ENCODE results near the gene ARHGEF4. TPM values are rescaled to one million over a fixed set of nuclear protein-coding genes. Genes with fewer than 3 reads are reported as not detected.

The ARHGEF4 gene
- total RNA-seq, 2 donors from 2014 or later = 50.3 to 54.7 TPM

DNA sequence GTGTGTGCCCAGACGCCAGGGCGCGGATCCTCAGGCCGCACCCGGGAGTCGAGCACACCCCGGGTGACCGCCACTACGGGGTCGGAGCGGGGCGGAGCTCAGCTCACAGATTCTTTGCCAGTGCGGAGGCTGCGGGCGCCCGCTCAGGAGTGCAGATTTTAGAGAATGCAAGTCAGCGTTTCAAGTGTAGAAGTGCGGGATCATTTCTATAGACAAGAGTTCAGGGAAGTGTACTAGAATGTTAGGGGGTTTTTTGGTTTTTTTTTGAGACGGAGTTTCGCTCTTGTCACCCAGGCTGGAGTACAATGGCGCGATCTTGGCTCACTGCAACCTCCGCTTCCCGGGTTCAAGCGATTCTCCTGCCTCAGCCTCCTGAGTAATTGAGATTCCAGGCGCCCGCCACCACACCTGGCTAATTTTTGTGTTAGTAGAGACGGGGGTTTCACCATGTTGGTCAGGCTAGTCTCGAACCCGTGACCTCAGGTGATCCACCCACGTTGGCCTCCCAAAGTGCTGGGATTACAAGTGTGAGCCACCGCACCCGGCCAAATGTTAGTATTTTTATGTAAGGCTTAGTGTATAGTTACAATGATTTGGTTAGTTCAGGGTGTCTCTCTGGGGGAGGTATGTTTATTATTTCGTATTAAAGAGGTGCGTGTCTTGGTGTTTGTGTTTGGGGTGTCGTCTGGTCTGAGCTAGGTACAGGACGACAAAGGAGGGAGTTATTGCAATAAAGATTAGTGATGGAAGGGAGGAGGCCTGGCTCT, 257.2 kb downstream of the ARHGEF4 start:
- no peaks in the 10 kb centered on the region for H3K9me3 Mint-ChIP-seq
- peak overlapping the region; percentile 97 for H3K4me3 ChIP-seq (ENCODE audit: low read length)
- H3K27me3 ChIP-seq (ENCODE audit: control insufficient read depth, insufficient read depth, low read length, poor library complexity, severe bottlenecking) = no peaks in the 10 kb centered on the region
- TF ChIP-seq, protein P1, sequence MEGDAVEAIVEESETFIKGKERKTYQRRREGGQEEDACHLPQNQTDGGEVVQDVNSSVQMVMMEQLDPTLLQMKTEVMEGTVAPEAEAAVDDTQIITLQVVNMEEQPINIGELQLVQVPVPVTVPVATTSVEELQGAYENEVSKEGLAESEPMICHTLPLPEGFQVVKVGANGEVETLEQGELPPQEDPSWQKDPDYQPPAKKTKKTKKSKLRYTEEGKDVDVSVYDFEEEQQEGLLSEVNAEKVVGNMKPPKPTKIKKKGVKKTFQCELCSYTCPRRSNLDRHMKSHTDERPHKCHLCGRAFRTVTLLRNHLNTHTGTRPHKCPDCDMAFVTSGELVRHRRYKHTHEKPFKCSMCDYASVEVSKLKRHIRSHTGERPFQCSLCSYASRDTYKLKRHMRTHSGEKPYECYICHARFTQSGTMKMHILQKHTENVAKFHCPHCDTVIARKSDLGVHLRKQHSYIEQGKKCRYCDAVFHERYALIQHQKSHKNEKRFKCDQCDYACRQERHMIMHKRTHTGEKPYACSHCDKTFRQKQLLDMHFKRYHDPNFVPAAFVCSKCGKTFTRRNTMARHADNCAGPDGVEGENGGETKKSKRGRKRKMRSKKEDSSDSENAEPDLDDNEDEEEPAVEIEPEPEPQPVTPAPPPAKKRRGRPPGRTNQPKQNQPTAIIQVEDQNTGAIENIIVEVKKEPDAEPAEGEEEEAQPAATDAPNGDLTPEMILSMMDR (conservative IDR thresholded peaks at IDR 0.05) = no peak
- H3K4me3 Mint-ChIP-seq = peak overlapping the region; percentile 79
- H3K9ac ChIP-seq (ENCODE audit: extremely low read depth, low read length, poor library complexity, severe bottlenecking) = peak overlapping the region; percentile 97
- DNase-seq = no peak
- H3K4me1 ChIP-seq (ENCODE audit: control insufficient read depth, insufficient read depth, low read length) = no peaks in the 10 kb centered on the region
- no peaks in the 10 kb centered on the region for H3K9me3 ChIP-seq (ENCODE audit: control insufficient read depth, low read length)
- peaks cover 4% of the 10 kb centered on the region for H3K4me1 Mint-ChIP-seq
- 16 to 17% methylated on average over 24 to 37 of the region's 37 CpGs for WGBS, 2 experiments (ENCODE audit: insufficient coverage in 1 of 2, insufficient read length in 1 of 2)
- H3K36me3 ChIP-seq (ENCODE audit: control insufficient read depth, insufficient read depth, low read length) = peaks cover 26% of the 10 kb centered on the region
- peak overlapping the region; percentile 98 for H3K27ac ChIP-seq (ENCODE audit: low read depth, low read length)
- no peaks in the 10 kb centered on the region for H3K27me3 Mint-ChIP-seq (ENCODE audit: insufficient read depth)
- H3K36me3 Mint-ChIP-seq (ENCODE audit: low read depth) = peaks cover 21% of the 10 kb centered on the region
- peak overlapping the region; percentile 92 for H3K27ac Mint-ChIP-seq

DNA sequence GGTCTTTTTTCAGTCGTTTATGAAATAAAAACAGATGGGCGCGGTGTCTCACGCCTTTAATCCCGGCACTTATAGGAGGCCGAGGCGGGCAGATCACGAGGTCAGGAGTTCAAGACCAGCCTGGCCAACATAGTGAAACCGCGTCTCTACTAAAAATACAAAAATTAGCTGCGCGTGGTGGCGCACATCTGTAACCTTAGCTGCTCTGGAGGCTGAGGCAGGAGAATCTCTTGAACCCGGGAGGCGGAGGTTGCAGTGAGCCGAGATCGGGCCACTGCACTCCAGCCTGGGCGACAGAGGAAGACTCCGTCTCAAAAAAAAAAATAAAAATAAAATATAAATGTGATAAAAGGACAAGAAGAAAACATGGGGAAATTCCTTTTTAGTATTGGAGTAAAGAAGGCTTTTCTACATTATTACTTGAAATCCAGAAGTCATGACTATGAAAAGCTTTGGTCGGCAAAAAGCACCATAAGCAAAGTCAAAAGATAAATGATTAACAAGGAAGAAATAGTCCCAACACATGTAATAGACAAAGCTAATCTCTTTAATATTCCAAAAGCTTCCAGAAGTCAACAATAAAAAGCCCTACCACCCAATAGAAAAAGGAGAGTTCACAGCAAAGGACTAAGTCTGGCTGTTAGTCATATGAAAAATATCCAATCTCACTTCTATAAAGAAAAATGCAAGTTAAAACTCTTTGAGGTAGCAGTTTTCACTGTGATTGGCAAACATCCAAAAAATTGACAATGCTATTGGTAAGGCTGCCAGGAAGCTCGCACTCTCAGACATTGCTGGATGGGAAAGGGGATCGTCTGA, 258.0 kb downstream of the ARHGEF4 start:
- DNase-seq = no peak
- peaks cover 19% of the 10 kb centered on the region for H3K36me3 ChIP-seq (ENCODE audit: control insufficient read depth, insufficient read depth, low read length)
- peak overlapping the region; percentile 92 for H3K27ac Mint-ChIP-seq
- 85 to 96% methylated on average over 20 to 21 of the region's 22 CpGs for WGBS, 2 experiments (ENCODE audit: insufficient coverage in 1 of 2, insufficient read length in 1 of 2)
- H3K4me1 Mint-ChIP-seq = peaks cover 4% of the 10 kb centered on the region
- H3K36me3 Mint-ChIP-seq (ENCODE audit: low read depth) = peaks cover 14% of the 10 kb centered on the region
- no peaks in the 10 kb centered on the region for H3K4me1 ChIP-seq (ENCODE audit: control insufficient read depth, insufficient read depth, low read length)
- peak overlapping the region; percentile 97 for H3K4me3 ChIP-seq (ENCODE audit: low read length)
- peak overlapping the region; percentile 79 for H3K4me3 Mint-ChIP-seq
- TF ChIP-seq, protein P1 (conservative IDR thresholded peaks at IDR 0.05) = no peak
- no peak overlapping the region for H3K9ac ChIP-seq (ENCODE audit: extremely low read depth, low read length, poor library complexity, severe bottlenecking)
- no peaks in the 10 kb centered on the region for H3K27me3 Mint-ChIP-seq (ENCODE audit: insufficient read depth)
- no peaks in the 10 kb centered on the region for H3K9me3 Mint-ChIP-seq
- no peaks in the 10 kb centered on the region for H3K9me3 ChIP-seq (ENCODE audit: control insufficient read depth, low read length)
- H3K27me3 ChIP-seq (ENCODE audit: control insufficient read depth, insufficient read depth, low read length, poor library complexity, severe bottlenecking) = no peaks in the 10 kb centered on the region
- H3K27ac ChIP-seq (ENCODE audit: low read depth, low read length) = no peak overlapping the region

Other genes starting within 250 kb of the ARHGEF4 start
- 1 to 10 TPM; 1.4 to 6.4 TPM for gene CFC1, start 237.3 kb upstream of the ARHGEF4 start, total RNA-seq
- gene POTEJ, start 225.5 kb upstream of the ARHGEF4 start, total RNA-seq = not detected
- gene GPR148, start 107.8 kb upstream of the ARHGEF4 start, total RNA-seq = not detected
- gene AMER3, start 81.4 kb upstream of the ARHGEF4 start, total RNA-seq = 1 to 10 TPM in 1 of 2 donors, under 1 TPM in 1; 0.91 to 2.3 TPM